Keratinocyte (primary cell): Measurements from ENCODE around the gene CYP11A1. TPM values are rescaled to one million over a fixed set of nuclear protein-coding genes. Genes with fewer than 3 reads are reported as not detected.

Experiments
- DNase-seq: peaks from one replicate; pipeline ENCODE4 v3.0.0-alpha.2; 2011; ENCODE audit warnings: low read depth, missing footprints, low spot score
- FAIRE-seq: peaks from 2 replicates; lab custom pipeline; 2011; peaks lifted over from hg19 to GRCh38; lab: Jason Lieb, UNC
- H2AFZ ChIP-seq: 2 replicates; pipeline ENCODE4 v1.6.0; 2012; ENCODE audit warnings: low read length, control low read depth, inconsistent platforms; ENCODE audit not compliant: control insufficient read depth
- H3K27ac ChIP-seq: 2 replicates; pipeline ENCODE4 v1.5.1; 2011; ENCODE audit warnings: low read length; ENCODE audit not compliant: control insufficient read depth, insufficient read depth
- H3K27me3 ChIP-seq: 3 replicates; pipeline ENCODE4 v1.6.0; 2011; ENCODE audit warnings: low read length; ENCODE audit not compliant: control insufficient read depth, insufficient read depth; ENCODE audit errors: extremely low read depth
- H3K36me3 ChIP-seq, 2 experiments: 2 replicates in 1 of 2; 3 replicates in 1 of 2; pipeline ENCODE4 v1.5.1; 2011; ENCODE audit warnings: low read length in 2 of 2, mild to moderate bottlenecking in 1 of 2; ENCODE audit not compliant: control insufficient read depth in 2 of 2, insufficient read depth in 2 of 2; ENCODE audit errors: extremely low read depth in 1 of 2
- H3K4me1 ChIP-seq: 3 replicates; pipeline ENCODE4 v1.5.1; 2011; ENCODE audit warnings: low read length; ENCODE audit not compliant: control insufficient read depth, insufficient read depth; ENCODE audit errors: extremely low read depth
- H3K4me2 ChIP-seq: 3 replicates; pipeline ENCODE4 v1.6.0; 2011; ENCODE audit warnings: low read depth, low read length; ENCODE audit not compliant: control insufficient read depth, insufficient read depth; ENCODE audit errors: extremely low read depth
- H3K4me3 ChIP-seq, 3 experiments: fragments of 200-600 bp in 1 of 3; sonication (generic) in 1 of 3; 2 replicates in 2 of 3; 3 replicates in 1 of 3; pipeline ENCODE4 v1.5.1; 2011 to 2016; ENCODE audit warnings: low read length in 3 of 3, mild to moderate bottlenecking in 3 of 3, control low read depth in 2 of 3, inconsistent platforms in 1 of 3, low read depth in 1 of 3, mixed read lengths in 1 of 3, mixed run types in 1 of 3, moderate library complexity in 1 of 3; ENCODE audit not compliant: control insufficient read depth in 2 of 3, insufficient read depth in 2 of 3; ENCODE audit errors: extremely low read depth in 1 of 3
- H3K79me2 ChIP-seq: 2 replicates; pipeline ENCODE4 v1.6.0; 2012; ENCODE audit warnings: low read length; ENCODE audit not compliant: control insufficient read depth, insufficient read depth
- H3K9ac ChIP-seq: 3 replicates; pipeline ENCODE4 v1.6.0; 2011; ENCODE audit warnings: low read length; ENCODE audit not compliant: control insufficient read depth, insufficient read depth; ENCODE audit errors: extremely low read depth
- H3K9me1 ChIP-seq: 3 replicates; pipeline ENCODE4 v1.6.0; 2011; ENCODE audit warnings: low read length; ENCODE audit not compliant: control insufficient read depth, insufficient read depth; ENCODE audit errors: extremely low read depth
- H3K9me3 ChIP-seq: 2 replicates; pipeline ENCODE4 v1.5.1; 2012; ENCODE audit warnings: low read depth, low read length; ENCODE audit not compliant: control insufficient read depth
- H4K20me1 ChIP-seq: 3 replicates; pipeline ENCODE4 v1.6.0; 2011; ENCODE audit warnings: low read length; ENCODE audit not compliant: control insufficient read depth, insufficient read depth; ENCODE audit errors: extremely low read depth
- EZH2 ChIP-seq: IDR thresholded peaks from one replicate; pipeline ENCODE4 v1.6.1; 2012; ENCODE audit warnings: inconsistent platforms, mild to moderate bottlenecking, low read length, moderate library complexity
- dilution Hi-C: fragments of 300-500 bp; cut with MboI; formaldehyde crosslinking; loops from one replicate; pipeline ENCODE4 v1.7.0; 2020; ENCODE audit warnings: low sequenced_read_pairs; ENCODE audit not compliant: extremely low pct_ligation_motif_present
- polyA minus RNA-seq, 3 experiments: library from RNA; depleted of rRNA, polyadenylated mRNA; stranded (reverse); fragments of >200 nt; gene quantifications; 1 replicate in 1 of 3; 2 replicates in 1 of 3; 3 replicates in 1 of 3; pipeline ENCODE4 v1.2.3, GENCODE V29; 2011
- polyA plus RNA-seq, 5 experiments: library from polyadenylated mRNA; depleted of rRNA in 3 of 5; stranded (reverse) in 3 of 5; stranded (forward) in 1 of 5; unstranded in 1 of 5; fragments of >200 nt; gene quantifications; 1 replicate in 1 of 5; 2 replicates in 3 of 5; 3 replicates in 1 of 5; pipeline versions ENCODE4 v1.2.1 to v1.2.3, GENCODE V29; 2011 to 2012; ENCODE audit warnings: missing spikeins in 2 of 5, low read depth in 1 of 5, low replicate concordance in 1 of 5
- TF ChIP-seq, protein P1 (sequence below), 3 experiments: IDR thresholded peaks in 1 of 3; conservative IDR thresholded peaks in 1 of 3; optimal IDR thresholded peaks in 1 of 3; 2 replicates in 2 of 3; 3 replicates in 1 of 3; pipeline versions ENCODE3 to v1.5.1; 2011; ENCODE audit warnings: low read length in 3 of 3, mild to moderate bottlenecking in 3 of 3, moderate library complexity in 2 of 3, control low read depth in 1 of 3, inconsistent platforms in 1 of 3; ENCODE audit not compliant: insufficient read depth in 2 of 3; ENCODE audit errors: extremely low read depth in 1 of 3

CYP11A1 gene
- polyA plus RNA-seq: 0.27 TPM in 1 of 3 replicates, not detected in the others
- not detected for polyA plus RNA-seq (2011; ENCODE audit: low read depth)
- polyA plus RNA-seq (2011; cell fraction: cytosol; rRNA removed): 0.13 and 0.25 TPM in 2 replicates
- 0.22 and 0.24 TPM in 2 replicates for polyA plus RNA-seq (2011; cell fraction: nucleus; rRNA removed)
- not detected in 2 replicates for polyA plus RNA-seq (2012; ENCODE audit: low replicate concordance)
- 0.13 TPM in 1 of 3 replicates, not detected in the others for polyA minus RNA-seq
- polyA minus RNA-seq (2011; cell fraction: cytosol; rRNA and poly(A)+ RNA removed): 2.1 TPM
- polyA minus RNA-seq (2011; cell fraction: nucleus; rRNA and poly(A)+ RNA removed): 1.2 TPM in 1 of 2 replicates, not detected in the other

DNA sequence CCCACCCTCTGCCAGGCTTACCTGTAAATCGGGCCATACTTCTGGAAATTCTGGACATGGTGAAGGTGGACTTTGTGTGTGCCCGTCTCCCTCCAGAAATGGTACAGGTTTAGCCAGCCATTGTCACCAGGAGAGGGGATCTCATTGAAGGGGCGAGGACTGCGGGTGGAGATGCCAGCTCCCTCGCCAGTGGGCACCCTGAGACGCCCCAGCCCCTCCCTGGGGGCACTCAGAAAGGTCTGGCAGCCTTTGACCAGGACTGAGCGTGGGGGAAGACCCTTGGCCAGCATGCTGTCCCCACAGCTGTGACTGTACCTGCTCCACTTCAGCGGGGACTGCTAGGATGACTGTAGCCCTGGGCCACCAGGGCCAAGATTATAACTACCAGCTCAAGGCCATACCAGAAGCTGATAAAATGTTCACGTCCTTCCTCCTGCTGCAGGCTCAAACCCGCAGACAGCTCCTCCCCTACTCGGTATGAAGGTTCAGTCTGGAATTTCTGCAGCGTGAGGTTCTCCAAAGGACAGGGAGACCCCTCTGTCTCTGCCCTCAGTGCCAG is at the start of gene CYP11A1:
TSS of gene CYP11A1 (minus strand) at position 351 of the 559 bp plus-strand sequence. CDS start at position 290, 61 bp downstream.
- TF ChIP-seq, protein P1, sequence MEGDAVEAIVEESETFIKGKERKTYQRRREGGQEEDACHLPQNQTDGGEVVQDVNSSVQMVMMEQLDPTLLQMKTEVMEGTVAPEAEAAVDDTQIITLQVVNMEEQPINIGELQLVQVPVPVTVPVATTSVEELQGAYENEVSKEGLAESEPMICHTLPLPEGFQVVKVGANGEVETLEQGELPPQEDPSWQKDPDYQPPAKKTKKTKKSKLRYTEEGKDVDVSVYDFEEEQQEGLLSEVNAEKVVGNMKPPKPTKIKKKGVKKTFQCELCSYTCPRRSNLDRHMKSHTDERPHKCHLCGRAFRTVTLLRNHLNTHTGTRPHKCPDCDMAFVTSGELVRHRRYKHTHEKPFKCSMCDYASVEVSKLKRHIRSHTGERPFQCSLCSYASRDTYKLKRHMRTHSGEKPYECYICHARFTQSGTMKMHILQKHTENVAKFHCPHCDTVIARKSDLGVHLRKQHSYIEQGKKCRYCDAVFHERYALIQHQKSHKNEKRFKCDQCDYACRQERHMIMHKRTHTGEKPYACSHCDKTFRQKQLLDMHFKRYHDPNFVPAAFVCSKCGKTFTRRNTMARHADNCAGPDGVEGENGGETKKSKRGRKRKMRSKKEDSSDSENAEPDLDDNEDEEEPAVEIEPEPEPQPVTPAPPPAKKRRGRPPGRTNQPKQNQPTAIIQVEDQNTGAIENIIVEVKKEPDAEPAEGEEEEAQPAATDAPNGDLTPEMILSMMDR (optimal IDR thresholded peaks at IDR 0.05 in 1 of 3, IDR thresholded peaks at IDR 0.05 in 1 of 3, conservative IDR thresholded peaks at IDR 0.05 in 1 of 3; ENCODE audit: extremely low read depth in 1 of 3, insufficient read depth in 2 of 3, low read length in 3 of 3): no peak
- TF ChIP-seq EZH2: no peak
- H3K4me3 ChIP-seq: no peak within 1 kb of the TSS
- no peaks in the 10 kb centered on the region for H3K79me2 ChIP-seq
- H3K9me1 ChIP-seq: no peaks in the 10 kb centered on the region
- dilution Hi-C loops: no loop called here
- H3K27ac ChIP-seq: no peak within 1 kb of the TSS
- DNase-seq: no peak
- H3K4me2 ChIP-seq: no peak within 1 kb of the TSS
- H2AFZ ChIP-seq: no peak within 1 kb of the TSS
- no peaks in the 10 kb centered on the region for H4K20me1 ChIP-seq
- H3K4me1 ChIP-seq: peaks cover 6% of the 10 kb centered on the region
- no peaks in the 10 kb centered on the region for H3K36me3 ChIP-seq
- H3K9me3 ChIP-seq: no peaks in the 10 kb centered on the region
- peaks cover 44% of the 10 kb centered on the region for H3K27me3 ChIP-seq
- no peak for FAIRE-seq
- H3K9ac ChIP-seq: no peak within 1 kb of the TSS

DNA sequence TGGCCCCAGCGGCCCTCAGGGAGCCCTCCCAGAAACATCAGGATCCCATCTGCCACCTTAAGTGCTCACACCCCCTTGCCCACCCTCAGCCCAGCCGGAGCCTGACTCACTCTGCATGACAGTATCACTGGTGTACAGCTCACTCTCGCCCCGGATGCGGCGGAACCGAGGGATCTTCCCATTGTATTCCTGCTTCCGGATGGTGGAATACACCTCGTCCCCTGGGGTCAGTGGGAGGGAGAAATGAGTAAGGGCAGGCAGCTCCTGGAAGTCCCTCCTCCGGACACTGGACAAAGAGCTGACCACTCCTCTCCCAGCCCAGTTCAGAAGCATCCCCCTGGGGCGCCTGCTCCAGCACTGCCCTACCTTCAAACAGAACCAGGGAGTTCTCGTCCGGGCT is 49.8 kb upstream of the CYP11A1 start:
- no peak for TF ChIP-seq EZH2
- TF ChIP-seq, protein P1 (optimal IDR thresholded peaks at IDR 0.05 in 1 of 3, IDR thresholded peaks at IDR 0.05 in 1 of 3, conservative IDR thresholded peaks at IDR 0.05 in 1 of 3; ENCODE audit: extremely low read depth in 1 of 3, insufficient read depth in 2 of 3, low read length in 3 of 3): no peak

More for the DNA sequence above, 49.8 kb upstream of the CYP11A1 start:
- H3K4me1 ChIP-seq: peaks cover 22% of the 10 kb centered on the region
- no peak overlapping the region for H3K4me2 ChIP-seq
- peaks cover 45 to 56% of the 10 kb centered on the region in 2 experiments for H3K36me3 ChIP-seq
- no peaks in the 10 kb centered on the region for H3K27me3 ChIP-seq
- DNase-seq: no peak
- no peak overlapping the region for H2AFZ ChIP-seq
- no peak overlapping the region for H3K9ac ChIP-seq
- FAIRE-seq: no peak
- no peak overlapping the region for H3K27ac ChIP-seq
- H3K4me3 ChIP-seq: no peak overlapping the region
- H4K20me1 ChIP-seq: peaks cover 2% of the 10 kb centered on the region
- H3K79me2 ChIP-seq: peaks cover 65% of the 10 kb centered on the region
- dilution Hi-C loops: no loop called here
- H3K9me3 ChIP-seq: no peaks in the 10 kb centered on the region
- peaks cover 5% of the 10 kb centered on the region for H3K9me1 ChIP-seq
